DMS 273 (cell line): Measurements from ENCODE around the gene MTG2.

Source experiments
- DNase-seq: peaks from one replicate; lab custom pipeline; 2025; ENCODE audit not compliant: unreplicated experiment; lab: John Stamatoyannopoulos, UW

MTG2 gene

DNA sequence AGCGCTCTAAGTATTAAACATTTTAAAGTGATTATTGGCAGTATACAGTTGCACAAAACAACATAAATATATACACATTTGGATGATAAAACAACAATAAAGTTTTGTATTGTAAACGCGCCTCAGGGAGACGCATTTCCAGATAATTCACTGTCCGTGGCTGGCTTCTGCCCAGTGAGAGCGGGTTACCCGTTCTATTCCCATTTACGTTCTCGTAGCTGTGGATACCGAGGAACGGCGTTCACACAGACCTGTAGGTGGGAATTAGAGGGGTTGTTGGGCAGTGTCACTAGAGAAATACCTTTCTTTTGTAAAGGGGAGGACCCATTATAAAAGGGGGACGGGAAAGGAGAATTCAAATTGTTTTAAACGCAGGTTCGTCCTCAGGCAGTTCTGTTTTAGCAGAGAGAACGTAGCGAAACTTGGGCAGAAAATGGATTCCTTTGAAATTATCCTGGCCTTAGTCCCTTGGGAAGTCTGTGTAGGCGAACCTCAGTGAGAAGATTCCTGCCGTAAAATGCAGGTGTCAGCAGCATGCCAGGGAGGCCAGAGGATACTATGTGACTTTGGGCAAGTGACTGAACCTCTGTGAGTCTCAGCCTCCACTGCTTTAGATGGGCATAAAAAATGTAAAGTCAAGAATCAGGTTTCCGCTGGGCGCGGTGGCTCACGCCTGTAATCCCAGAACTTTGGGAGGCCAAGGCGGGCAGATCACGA, 756 bp downstream of the MTG2 start:
- peak; percentile 47 for DNase-seq

DNA sequence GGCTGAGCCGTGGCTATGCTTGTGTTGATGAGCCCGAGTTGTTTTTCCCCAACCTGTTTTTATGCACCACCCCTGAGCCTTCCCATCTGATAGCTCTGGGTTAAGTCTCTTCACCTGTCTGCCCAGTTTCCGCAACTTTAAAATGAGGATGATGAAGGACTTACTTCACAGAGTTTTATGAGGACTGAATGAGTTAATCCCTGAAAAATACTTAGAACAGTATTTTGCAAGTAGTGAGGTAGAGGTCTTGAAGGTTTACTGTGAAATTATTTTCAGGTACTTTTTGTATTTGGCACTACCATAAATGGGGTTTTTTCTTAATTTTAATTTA, 3.2 kb downstream of the MTG2 start:
- DNase-seq = no peak

DNA sequence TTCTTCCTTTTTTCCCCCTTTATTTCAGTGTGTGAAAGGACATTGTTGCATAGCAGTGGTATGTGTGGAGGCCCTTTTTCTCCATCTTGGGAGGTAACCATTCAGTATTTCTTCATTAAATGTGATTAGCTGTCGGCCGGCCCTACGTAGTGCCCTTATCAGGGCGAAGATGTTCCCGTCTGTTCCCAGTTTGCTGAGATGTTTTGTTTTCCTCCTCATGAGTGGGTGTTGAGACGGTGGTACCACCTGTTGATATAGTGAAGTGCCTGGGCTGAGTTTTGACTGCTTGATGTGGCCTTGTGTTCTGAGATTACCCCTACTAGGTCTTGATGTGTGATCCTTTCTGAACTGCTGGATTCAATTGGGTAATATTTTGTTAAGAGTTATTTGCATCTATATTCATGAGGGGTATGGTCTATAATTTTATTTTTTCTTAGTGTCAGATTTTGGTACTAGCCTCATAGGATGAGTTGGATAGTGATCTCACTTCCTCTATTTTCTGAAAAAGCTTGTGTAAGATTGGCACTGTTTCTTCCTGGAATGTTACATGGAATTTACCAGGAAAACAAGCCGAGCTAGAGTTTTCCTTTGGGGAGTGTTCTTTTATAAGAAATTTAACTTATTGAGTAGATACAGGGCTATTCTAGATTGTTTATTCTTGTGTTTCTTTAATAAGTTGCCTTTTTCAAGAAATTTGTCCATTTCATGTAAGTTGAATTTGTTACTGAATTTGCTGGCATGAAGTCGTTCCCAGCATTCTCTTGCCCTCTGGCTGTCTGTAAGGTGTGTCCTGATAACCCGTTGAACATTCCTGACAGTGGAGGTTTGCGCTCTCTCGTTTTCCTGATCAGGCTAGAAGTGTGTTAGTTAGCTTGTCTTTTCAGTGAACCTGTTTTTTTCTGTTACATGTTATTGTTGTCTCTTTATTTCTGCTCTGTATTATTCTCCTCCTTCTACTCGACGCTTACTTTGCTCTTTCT, 4.3 kb downstream of the MTG2 start:
- no peak for DNase-seq

DNA sequence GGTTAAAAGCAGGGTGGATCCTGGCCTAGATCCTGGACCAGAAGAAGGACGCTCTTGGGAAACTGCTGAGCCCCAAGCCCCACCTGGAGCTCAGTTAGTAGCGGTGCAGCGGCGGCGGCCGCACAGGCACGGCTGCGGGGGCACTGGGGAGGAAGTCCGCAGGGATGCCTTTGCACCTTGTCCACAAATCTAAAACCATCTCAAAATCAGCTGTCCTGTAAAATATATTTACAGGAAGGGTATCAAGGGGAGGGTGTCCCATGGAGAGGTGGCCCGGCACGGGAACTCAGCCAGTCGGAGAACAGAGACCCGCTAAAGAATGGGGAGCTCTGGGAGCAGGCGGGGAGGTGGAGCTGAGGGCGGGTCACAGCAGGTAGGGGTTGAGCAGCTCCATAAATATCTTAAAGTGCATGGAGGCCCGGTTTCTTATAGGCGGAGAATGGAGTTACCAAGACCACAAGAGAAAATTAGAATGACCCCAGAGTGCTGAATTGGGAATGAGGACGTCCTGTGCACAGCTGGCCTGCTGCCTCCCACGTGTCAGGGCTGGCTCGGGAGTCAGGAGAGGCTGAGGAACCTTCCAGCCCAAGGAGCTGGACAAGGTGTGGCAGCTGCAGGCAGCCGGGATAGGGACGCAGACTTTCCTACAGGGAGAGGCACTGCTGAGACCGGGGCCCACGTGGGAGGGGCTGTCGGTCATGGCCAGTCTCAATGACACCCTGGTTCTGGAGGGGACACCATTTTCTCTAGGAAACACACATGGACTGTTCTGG, 8.0 kb downstream of the MTG2 start:
- DNase-seq = no peak

DNA sequence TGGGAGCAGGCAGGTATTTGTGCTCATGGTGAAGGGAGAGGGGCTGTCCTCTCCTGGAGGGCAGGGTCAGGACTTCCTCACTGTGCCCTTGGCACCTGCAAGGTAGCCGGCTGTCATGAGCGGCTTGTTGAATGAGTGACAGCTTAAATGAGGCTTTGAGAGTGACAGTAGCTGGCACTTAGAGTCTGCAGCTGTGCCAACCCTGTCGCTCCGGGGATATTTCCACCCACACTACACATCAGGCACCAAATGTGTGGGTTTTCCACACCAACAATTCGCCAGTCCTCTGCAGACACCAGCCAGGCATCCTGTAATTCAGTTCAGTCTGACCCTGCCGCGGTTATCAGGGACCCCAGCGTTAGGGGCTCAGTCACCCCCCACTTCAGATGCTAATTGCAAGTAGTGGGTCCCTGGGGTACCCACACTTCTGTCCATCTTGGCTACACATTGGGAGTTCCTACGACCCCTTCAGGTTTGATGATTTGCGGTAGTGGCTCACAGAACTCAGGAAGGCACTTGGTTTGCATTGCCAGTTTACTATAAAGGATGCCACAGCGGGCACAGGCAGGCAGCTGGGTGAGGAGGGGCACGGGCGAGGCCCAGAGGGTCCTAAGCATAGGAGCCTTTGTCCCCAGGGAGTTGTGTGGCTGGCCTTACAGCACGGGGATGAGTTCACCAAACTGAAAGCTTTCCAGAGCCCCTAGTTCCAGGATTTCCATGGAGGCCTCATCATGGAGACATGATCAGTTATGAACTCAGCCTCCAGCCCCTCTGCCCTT, 9.1 kb downstream of the MTG2 start:
- no peak for DNase-seq

DNA sequence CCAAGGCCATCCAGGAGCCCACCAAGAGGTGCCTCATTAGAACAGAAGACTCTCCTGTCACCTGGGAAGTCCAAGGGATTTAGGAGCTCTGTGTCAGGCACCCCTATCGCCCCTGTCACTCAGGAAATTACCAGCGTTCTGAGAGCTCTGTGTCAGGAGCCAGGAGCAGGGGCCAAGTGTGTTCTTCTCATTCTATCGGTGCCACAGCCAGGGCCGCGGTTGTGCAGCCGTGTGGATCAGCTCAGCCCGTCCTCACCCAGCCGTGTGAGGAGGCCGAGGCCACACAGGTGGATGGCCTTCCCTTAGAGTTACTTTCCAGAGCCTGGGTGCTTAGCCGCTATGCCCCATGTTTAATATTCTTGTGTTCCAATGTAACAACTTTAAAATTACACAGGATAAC, 9.8 kb downstream of the MTG2 start:
- DNase-seq = no peak

DNA sequence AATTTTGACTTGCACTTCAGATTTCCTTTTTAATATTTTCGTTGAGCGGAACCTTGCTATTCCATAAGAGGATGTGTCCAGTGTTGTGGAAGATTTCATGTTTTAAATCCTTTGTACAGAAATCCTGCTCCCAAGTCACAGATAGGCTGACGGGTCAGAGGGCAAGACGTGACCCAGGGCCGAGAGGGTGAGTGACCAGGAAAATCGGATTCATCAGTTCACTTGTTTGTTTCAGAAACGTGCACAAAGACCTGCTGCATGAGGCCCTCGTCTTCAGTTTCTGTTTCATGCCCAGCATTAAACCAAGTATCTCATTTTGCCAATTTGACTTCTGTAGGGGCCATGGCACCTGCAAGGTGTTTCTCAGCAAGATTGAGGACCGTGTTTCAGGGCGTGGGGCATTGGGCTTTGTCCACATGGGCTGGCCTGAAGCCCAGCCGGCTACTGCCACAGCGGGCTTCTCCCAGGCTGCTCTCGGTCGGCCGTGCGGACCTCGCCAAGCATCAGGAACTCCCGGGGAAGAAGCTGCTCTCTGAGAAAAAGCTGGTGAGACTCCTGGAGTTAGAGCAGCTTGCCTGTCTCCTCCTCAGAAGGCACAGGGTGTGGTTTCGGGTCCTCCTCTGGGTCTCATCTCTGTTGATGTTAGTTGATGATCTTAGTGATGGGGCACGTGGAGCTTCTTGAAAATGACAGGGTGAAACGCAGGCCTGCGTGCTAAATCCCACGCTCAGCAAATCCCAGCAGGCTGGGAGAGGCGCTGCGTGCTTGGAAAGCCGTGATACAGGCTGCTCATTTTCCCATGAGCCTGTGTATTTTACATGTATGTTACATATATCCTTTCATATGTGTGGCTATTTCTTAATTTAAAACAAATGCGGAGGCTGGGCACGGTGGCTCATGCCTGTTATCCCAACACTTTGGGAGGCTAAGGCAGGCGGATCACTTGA, 10.5 kb downstream of the MTG2 start:
- DNase-seq = no peak

DNA sequence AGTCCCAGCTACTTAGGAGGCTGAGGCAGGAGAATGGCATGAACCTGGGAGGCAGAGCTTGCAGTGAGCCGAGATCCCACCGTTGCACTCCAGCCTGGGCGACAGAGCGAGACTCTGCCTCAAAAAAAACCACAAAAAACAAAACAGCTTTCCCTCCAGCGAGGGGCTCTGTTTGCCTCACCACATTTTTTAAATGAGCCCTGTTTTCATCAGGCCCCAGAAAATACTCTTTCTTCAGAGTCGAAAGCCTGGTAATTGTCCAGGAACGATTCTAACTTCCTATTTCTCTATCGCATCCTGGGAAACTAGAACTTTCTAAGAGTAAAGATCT, 12.2 kb downstream of the MTG2 start:
- DNase-seq = no peak

DNA sequence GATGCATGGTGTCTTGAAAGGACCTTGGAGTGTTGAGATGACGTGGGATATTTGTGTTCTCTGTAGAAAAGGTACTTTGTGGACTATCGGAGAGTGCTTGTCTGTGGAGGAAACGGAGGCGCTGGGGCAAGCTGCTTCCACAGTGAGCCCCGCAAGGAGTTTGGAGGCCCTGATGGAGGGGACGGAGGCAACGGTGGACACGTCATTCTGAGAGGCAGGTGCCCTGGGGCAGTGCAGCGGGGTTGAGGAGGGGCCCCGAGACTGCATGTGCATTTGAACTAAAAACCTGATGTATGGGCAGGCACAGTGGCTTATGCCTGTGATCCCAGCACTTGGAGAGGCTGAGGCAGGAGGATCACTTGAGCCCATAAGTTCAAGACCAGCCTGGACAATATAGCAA, 12.9 kb downstream of the MTG2 start:
- DNase-seq = no peak

DNA sequence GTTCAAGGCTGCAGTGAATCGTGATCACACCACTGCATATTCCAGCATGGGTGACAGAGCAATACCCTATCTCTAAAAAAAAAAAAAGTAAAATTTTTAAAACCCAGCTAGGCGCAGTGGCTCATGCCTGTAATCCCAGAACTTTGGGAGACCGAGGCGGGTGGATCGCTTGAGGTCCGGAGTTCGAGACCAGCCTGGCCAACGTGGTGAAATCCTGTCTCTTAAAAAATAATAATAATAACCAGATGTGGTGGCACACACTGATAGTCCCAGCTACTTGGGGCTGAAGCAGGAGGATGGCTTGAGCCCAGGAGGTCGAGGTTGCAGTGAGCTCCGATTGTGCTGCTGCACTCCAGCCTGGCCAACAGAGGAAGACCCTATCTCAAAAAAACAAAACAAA, 13.5 kb downstream of the MTG2 start:
- no peak for DNase-seq

DNA sequence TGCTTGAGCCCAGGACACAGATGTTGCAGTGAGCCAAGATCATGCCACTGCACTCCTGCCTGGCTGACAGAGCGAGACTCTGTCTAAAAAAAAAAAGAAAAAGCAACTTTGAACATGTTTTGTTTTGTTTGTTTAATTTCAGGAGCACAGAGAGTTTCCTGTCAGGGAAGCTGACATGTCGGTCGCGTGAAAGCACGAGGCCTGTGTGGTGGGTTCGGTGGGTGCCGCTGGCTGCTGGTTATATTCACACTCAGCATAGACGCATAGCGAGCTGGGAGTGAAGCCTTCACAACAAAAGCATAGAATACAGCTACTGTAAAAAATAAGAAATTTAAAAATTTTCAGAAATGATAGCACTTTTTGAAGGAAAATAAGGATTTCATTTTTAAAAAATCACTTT, 14.5 kb downstream of the MTG2 start:
- DNase-seq = no peak

DNA sequence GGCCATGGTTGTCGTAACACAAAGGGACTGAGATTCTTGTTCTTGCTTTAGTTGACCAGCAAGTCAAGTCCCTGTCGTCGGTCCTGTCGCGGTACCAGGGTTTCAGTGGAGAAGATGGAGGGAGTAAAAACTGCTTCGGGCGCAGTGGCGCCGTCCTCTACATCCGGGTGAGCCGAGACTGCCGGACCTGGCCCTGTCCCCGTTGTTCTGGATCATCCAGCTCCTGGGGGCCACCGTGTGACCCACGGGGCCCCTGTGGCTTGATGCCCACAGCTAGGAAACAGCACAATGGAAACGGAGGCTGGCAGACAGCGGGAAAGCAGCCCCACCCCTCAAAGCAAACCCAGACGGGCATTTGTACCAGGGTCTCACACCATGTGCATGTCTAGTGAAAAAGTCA, 15.0 kb downstream of the MTG2 start:
- DNase-seq = no peak

DNA sequence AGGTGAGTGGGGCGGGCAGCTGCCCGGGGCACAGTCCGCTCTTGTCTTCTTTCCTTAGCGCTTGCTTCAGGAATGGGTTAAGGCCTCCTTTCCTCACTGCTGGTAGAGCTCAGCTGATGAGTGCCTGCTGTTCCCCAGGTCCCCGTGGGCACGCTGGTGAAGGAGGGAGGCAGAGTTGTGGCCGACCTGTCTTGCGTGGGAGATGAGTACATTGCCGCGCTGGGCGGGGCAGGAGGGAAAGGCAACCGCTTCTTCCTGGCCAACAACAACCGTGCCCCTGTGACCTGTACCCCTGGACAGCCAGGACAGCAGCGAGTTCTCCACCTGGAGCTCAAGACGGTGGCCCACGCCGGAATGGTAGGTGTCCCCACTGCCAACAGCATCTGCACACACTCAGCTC, 15.7 kb downstream of the MTG2 start:
- no peak for DNase-seq

DNA sequence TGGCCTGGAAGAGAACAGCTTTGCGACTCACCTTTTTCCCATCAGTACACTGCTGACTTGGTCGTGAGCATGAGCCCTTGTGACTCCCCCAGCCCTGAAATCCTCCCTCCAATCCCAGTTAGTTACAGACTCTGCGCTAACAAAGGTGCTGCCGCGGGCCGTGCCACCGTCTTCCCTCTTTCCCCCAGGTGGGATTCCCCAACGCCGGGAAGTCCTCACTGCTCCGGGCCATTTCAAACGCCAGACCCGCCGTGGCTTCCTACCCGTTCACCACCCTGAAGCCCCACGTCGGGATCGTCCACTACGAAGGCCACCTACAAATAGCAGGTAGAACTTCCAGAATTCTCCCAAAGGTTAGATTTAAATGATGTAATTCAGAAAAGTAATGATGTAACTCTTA, 16.1 kb downstream of the MTG2 start:
- no peak for DNase-seq

DNA sequence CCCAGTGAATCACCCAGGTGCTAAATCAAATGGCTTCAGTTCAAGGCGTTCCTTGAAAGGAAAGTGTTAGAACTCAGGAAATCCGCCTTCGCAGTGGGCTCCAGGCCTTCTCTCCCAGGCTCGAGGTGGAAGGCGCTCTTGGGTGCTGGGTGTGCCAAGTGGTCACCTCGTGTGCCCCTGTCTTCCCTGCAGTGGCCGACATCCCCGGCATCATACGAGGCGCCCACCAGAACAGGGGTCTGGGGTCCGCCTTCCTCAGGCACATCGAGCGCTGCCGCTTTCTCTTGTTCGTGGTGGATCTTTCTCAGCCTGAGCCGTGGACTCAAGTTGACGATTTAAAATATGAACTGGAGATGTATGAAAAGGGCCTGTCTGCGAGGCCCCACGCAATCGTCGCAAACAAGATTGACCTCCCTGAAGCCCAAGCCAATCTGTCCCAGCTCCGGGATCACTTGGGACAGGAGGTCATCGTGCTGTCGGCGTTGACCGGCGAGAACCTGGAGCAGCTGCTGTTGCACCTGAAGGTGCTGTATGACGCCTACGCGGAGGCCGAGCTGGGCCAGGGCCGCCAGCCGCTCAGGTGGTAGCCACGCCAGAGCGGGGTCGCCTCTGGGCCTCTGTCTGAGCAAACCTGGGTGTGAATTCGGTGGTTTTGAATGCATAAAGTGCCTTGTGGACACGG, 17.8 kb downstream of the MTG2 start:
- no peak for DNase-seq

DNA sequence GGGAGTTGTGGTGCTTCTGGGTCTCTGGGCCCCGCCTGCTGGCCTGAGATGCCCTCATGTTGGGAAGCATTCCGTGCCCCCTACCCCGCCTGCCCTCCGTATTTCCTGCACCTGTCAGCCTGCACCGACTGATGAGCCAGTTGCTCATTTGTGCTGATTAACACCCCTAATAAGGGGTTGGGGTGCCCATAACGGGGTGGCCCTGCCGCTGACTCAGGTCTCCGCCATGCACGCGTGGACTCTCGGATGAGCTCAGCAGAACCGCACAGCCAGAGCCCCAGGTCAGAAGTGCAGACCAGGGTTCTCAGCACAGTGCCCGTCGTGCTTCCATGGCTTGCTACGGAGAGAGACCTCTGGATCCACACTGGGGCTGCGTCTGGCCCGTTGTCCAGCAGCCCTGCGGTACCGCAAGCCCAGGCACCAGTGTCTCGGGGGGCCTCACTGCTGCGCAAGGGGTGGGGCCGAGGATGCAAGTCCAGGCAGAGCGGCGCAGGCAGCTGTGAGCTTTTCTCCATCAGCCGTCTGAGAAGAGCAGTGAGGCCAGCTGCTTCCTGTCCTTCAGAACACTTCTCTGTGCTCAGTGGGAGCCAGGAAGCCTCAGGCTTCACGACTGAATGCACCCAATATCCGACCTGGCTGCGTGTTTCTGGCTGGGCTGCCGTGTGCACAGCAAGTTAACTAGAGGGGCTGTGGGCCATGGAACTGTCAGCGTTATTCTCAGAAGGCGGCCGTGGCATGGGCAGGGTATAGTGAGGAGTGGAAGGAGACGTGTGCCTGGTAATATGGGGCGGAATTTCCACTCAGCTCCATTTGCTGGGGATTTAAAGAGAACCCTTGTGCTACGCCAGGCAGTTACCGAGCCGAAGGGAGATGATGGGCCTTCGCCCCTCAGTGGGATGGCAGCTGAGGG, 18.6 kb downstream of the MTG2 start:
- no peak for DNase-seq

DNA sequence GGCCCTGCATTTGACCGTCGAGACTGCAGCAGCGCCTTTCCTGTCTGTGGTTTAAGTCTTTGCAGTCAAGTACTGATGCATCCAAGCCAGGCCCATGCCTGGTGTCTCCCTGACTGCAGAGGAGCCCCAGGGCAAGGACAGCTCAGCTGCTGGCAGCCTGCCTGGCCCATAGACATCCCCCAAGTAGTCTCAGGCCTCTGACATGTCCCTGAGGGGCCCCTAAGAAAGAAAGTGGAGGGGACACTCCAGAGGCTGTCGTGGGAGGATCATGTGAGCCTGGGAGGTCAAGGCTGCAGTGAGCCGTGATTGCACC, 19.2 kb downstream of the MTG2 start:
- no peak for DNase-seq

DNA sequence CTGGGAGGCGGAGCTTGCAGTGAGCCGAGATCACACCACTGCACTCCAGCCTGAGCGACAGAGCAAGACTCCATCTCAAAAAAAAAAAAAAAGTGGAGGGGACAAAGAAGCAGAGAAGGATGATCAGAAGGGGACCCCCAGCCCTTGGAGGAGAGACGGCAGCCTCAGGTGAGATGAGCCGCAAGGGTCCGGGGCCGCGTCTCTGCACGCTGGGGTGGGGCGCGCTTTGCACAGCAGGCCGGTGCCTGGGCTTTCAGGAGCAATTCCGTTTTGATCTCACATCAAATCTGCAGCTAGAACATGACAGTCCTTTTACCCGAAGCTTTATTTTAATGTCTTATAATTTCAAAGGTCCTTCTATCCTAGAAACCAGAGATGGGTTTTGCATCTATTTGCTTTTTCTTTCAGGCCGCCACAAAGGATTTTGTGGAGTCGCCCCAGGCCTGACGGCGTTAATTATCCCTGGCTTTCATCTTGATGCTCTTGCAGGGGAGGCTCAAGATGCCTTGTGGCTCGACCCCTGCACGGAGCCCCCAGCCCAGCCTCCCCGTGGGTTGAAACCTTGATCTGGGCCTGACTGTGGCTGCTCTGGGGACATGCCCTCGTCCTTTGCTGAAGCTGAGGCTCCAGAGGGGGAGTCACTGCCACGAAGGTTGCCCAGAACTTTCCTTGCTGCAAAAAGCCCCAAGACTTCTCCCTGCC, 20.0 kb downstream of the MTG2 start:
- DNase-seq = no peak
